Stimulated activated CD4-positive, alpha-beta T cell treated with anti-CD3 and anti-CD28 coated beads, TNF-alpha, amount 100 ng/mL, for 24 hours (primary cell): ENCODE measurements around the gene RPH3AL.
A peak's percentile ranks its signal among the peaks of the same experiment; 100 is the strongest.
"Not testable (repeated sequence)": the region's sequence is repeated elsewhere in the genome, so short reads cannot be mapped to it uniquely, and the experiment has no call there.

Source experiments
- DNase-seq, 3 experiments: peaks; one replicate each; pipeline ENCODE4 v3.0.0-alpha.2; 2020; ENCODE audit warnings: low read depth in 3 of 3

The RPH3AL gene

GRCh38 chr17:202501-202951 lies 150.1 kb downstream of the RPH3AL start:
- no peak for DNase-seq

- not testable (repeated sequence) for DNase-seq
These were observed 150.9 kb downstream of the RPH3AL start for GRCh38 chr17:201736-202135.

- DNase-seq = not testable (repeated sequence)
These were observed 151.3 kb downstream of the RPH3AL start for GRCh38 chr17:201257-201656.

GRCh38 chr17:200586-200985 lies 152.0 kb downstream of the RPH3AL start:
- no peak for DNase-seq

GRCh38 chr17:199806-200545 lies 152.6 kb downstream of the RPH3AL start:
- no peak for DNase-seq

GRCh38 chr17:199191-199604 lies 153.4 kb downstream of the RPH3AL start:
- no peak for DNase-seq

GRCh38 chr17:198225-198624 lies 154.4 kb downstream of the RPH3AL start:
- not testable (repeated sequence) for DNase-seq

GRCh38 chr17:197352-197751 lies 155.3 kb downstream of the RPH3AL start:
- DNase-seq = no peak

GRCh38 chr17:194828-195602 lies 157.6 kb downstream of the RPH3AL start:
- no peak for DNase-seq

- no peak for DNase-seq
These were observed 158.5 kb downstream of the RPH3AL start for GRCh38 chr17:193841-194806.

- no peak for DNase-seq
These were observed 159.2 kb downstream of the RPH3AL start for GRCh38 chr17:193426-193810.

GRCh38 chr17:192666-193425 lies 159.8 kb downstream of the RPH3AL start:
- DNase-seq = no peak

- no peak for DNase-seq
These were observed 163.2 kb downstream of the RPH3AL start for GRCh38 chr17:189444-189843.

- DNase-seq = no peak
These were observed 165.5 kb downstream of the RPH3AL start for GRCh38 chr17:187130-187529.

GRCh38 chr17:185445-186138 lies 167.0 kb downstream of the RPH3AL start:
- DNase-seq = peak in 2 of 3 experiments; percentile 22 to 49

- no peak for DNase-seq
These were observed 169.6 kb downstream of the RPH3AL start for GRCh38 chr17:183021-183420.

- DNase-seq = no peak
These were observed 170.4 kb downstream of the RPH3AL start for GRCh38 chr17:182050-182751.

- DNase-seq = peak in 1 of 3 experiments; percentile 16
These were observed 171.2 kb downstream of the RPH3AL start, which contains the start of gene DOC2B for GRCh38 chr17:181245-182049. Gene DOC2B, minus strand, starts transcription at chr17:181650. Its CDS starts 171 bp downstream, at chr17:181479.
